Omental fat pad (tissue), 4 donors: ENCODE results near the gene DOK6. TPM values are rescaled to one million over a fixed set of nuclear protein-coding genes. Genes with fewer than 3 reads are reported as not detected.

Source experiments
- ATAC-seq: fragments of 150-250 bp; one replicate; pipeline ENCODE4 v1.9.1; 2016; ENCODE audit warnings: mild to moderate bottlenecking, moderate library complexity; ENCODE audit not compliant: low FRiP score
- DNase-seq: peaks from one replicate; pipeline ENCODE4 v3.0.0-alpha.2; 2019; ENCODE audit warnings: low spot score
- CTCF ChIP-seq, 3 donors: fragments of 450-650 bp; IDR thresholded peaks; one replicate each; pipeline ENCODE4 v1.5.1; 2016 to 2017; ENCODE audit warnings: antibody characterized with exemption in 3 of 3, mild to moderate bottlenecking in 3 of 3, moderate library complexity in 2 of 3
- total RNA-seq, 4 donors: library from RNA; depleted of rRNA; stranded (reverse); fragments of >200 nt; gene quantifications; one replicate each; pipeline ENCODE4 v1.1.0, GENCODE V29; 2016

Gene DOK6
- total RNA-seq, 4 donors from 2014 or later: 0.19 to 2.7 (median 1.5) TPM

GRCh38 chr18:69528435-69528834 lies 127.7 kb downstream of the DOK6 start:
- ATAC-seq (peak; percentile 88), DNase-seq (no peak)
- TF ChIP-seq CTCF (IDR thresholded peaks at IDR 0.05): no peak

GRCh38 chr18:69529151-69529550 lies 128.5 kb downstream of the DOK6 start:
- DNase-seq: no peak
- TF ChIP-seq CTCF (IDR thresholded peaks at IDR 0.05): no peak
- ATAC-seq: no peak

GRCh38 chr18:69531973-69532372 lies 131.3 kb downstream of the DOK6 start:
- no peak for TF ChIP-seq CTCF (IDR thresholded peaks at IDR 0.05)
- no peak for ATAC-seq

GRCh38 chr18:69537183-69537582 lies 136.5 kb downstream of the DOK6 start:
- ATAC-seq: no peak
- no peak for DNase-seq
- TF ChIP-seq CTCF (IDR thresholded peaks at IDR 0.05): no peak

More at GRCh38 chr18:69531973-69532372, 131.3 kb downstream of the DOK6 start:
- DNase-seq: no peak

GRCh38 chr18:69538849-69539248 lies 138.2 kb downstream of the DOK6 start:
- TF ChIP-seq CTCF (IDR thresholded peaks at IDR 0.05): no peak
- DNase-seq: no peak
- no peak for ATAC-seq

- no peak for TF ChIP-seq CTCF (IDR thresholded peaks at IDR 0.05)
- ATAC-seq (no peak), DNase-seq (no peak)
Measured at GRCh38 chr18:69539404-69539803, 138.7 kb downstream of the DOK6 start.

GRCh38 chr18:69556228-69556627 lies 155.5 kb downstream of the DOK6 start:
- DNase-seq: no peak
- no peak for ATAC-seq
- no peak for TF ChIP-seq CTCF (IDR thresholded peaks at IDR 0.05)
